PC-9 (cell line): ENCODE measurements around the gene USP17L18. TPM values are rescaled to one million over a fixed set of nuclear protein-coding genes. Genes with fewer than 3 reads are reported as not detected.
"Not testable (repeated sequence)": the region's sequence is repeated elsewhere in the genome, so short reads cannot be mapped to it uniquely, and the experiment has no call there.

Source experiments
- Bru-seq: library from RNA; stranded (reverse); fragments of 400-500 nt; gene quantifications from one replicate; lab custom pipeline; 2021; lab: Mats Ljungman, UMichigan
- BruChase-seq, 2 experiments: library from RNA; stranded (reverse); fragments of 400-500 nt; gene quantifications; one replicate each; lab custom pipeline; 2021; lab: Mats Ljungman, UMichigan
- BruUV-seq: library from RNA; stranded (reverse); fragments of 400-500 nt; replicated peaks from 2 replicates; lab custom pipeline; 2021; lab: Mats Ljungman, UMichigan
- CTCF ChIA-PET: fragments of 300-600 bp; sonication (Branson Sonifier 250); formaldehyde crosslinking; loops from one replicate; lab custom pipeline; 2022; ENCODE audit warnings: antibody characterized with exemption; lab: Charles Lee
- POLR2A ChIA-PET: fragments of 300-600 bp; sonication (Branson Sonifier 250); formaldehyde crosslinking; loops from one replicate; lab custom pipeline; 2022; ENCODE audit warnings: antibody characterized with exemption; ENCODE audit not compliant: unreplicated experiment; lab: Charles Lee
- DNase-seq, 2 experiments: peaks; one replicate each; pipeline versions ENCODE4 v3.0.0 to v3.0.0-alpha.2; 2015 to 2022; ENCODE audit warnings: mixed read lengths in 1 of 2
- H2AFZ ChIP-seq: fragments of 200-600 bp; sonication (generic); 2 replicates; pipeline ENCODE4 v1.8.1; 2017; ENCODE audit warnings: antibody characterized with exemption
- H3F3A ChIP-seq: fragments of 200-600 bp; sonication (generic); 2 replicates; pipeline ENCODE4 v1.8.1; 2017; ENCODE audit warnings: antibody characterized with exemption, mild to moderate bottlenecking, low read depth; ENCODE audit not compliant: insufficient read depth
- H3K27ac ChIP-seq: fragments of 200-600 bp; sonication (generic); 2 replicates; pipeline ENCODE4 v1.6.1; 2016; ENCODE audit warnings: mixed run types
- H3K27me3 ChIP-seq: fragments of 200-600 bp; sonication (generic); 2 replicates; pipeline ENCODE4 v1.6.1; 2016; ENCODE audit warnings: low read depth, mixed run types; ENCODE audit not compliant: insufficient read depth
- H3K36me3 ChIP-seq: fragments of 200-600 bp; sonication (generic); 2 replicates; pipeline ENCODE4 v1.6.1; 2016; ENCODE audit warnings: low read depth, mixed run types
- H3K4me1 ChIP-seq: fragments of 200-600 bp; sonication (generic); replicated peaks from 2 replicates; pipeline ENCODE4 v1.6.1; 2016; ENCODE audit warnings: mixed run types; ENCODE audit not compliant: insufficient read depth
- H3K4me2 ChIP-seq: fragments of 200-600 bp; sonication (generic); 2 replicates; pipeline ENCODE4 v1.6.1; 2017; ENCODE audit warnings: mixed run types
- H3K4me3 ChIP-seq: fragments of 200-600 bp; sonication (generic); 2 replicates; pipeline ENCODE4 v1.6.1; 2016; ENCODE audit warnings: mixed run types
- H3K79me2 ChIP-seq: fragments of 200-600 bp; sonication (generic); 2 replicates; pipeline ENCODE4 v1.6.1; 2017; ENCODE audit warnings: low read depth, mixed run types
- H3K9me2 ChIP-seq: fragments of 200-600 bp; sonication (generic); 2 replicates; pipeline ENCODE4 v1.8.1; 2017; ENCODE audit warnings: mild to moderate bottlenecking; ENCODE audit not compliant: insufficient read depth
- H3K9me3 ChIP-seq: fragments of 200-600 bp; sonication (generic); 2 replicates; pipeline ENCODE4 v1.8.1; 2016; ENCODE audit warnings: low read depth; ENCODE audit not compliant: insufficient read depth
- H4K20me1 ChIP-seq: fragments of 200-600 bp; sonication (generic); 2 replicates; pipeline ENCODE4 v1.8.1; 2017; ENCODE audit not compliant: insufficient read depth
- intact Hi-C: fragments of 100-400 bp; cut with micrococcal nuclease; formaldehyde crosslinking; loops from one replicate; pipeline ENCODE4 v1.10.0; 2022; ENCODE audit not compliant: unreplicated experiment
- long read RNA-seq: library from polyadenylated mRNA; stranded (forward); transcript quantifications from one replicate; pipeline ENCODE4 v2.0.0, GENCODE V29; 2022
- total RNA-seq: library from RNA; stranded (reverse); gene quantifications from 2 replicates; pipeline ENCODE4 v1.2.3, GENCODE V29; 2021

Gene USP17L18, protein sequence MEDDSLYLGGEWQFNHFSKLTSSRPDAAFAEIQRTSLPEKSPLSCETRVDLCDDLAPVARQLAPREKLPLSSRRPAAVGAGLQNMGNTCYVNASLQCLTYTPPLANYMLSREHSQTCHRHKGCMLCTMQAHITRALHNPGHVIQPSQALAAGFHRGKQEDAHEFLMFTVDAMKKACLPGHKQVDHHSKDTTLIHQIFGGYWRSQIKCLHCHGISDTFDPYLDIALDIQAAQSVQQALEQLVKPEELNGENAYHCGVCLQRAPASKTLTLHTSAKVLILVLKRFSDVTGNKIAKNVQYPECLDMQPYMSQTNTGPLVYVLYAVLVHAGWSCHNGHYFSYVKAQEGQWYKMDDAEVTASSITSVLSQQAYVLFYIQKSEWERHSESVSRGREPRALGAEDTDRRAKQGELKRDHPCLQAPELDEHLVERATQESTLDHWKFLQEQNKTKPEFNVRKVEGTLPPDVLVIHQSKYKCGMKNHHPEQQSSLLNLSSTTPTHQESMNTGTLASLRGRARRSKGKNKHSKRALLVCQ
- not detected in 2 replicates for total RNA-seq
- not detected for Bru-seq, nascent RNA
- not detected for BruChase-seq, experiment 1, labeled RNA remaining after a 2-hour chase
- not detected for BruChase-seq, experiment 2, labeled RNA remaining after a 6-hour chase
- long read RNA-seq: 0 reads

DNA sequence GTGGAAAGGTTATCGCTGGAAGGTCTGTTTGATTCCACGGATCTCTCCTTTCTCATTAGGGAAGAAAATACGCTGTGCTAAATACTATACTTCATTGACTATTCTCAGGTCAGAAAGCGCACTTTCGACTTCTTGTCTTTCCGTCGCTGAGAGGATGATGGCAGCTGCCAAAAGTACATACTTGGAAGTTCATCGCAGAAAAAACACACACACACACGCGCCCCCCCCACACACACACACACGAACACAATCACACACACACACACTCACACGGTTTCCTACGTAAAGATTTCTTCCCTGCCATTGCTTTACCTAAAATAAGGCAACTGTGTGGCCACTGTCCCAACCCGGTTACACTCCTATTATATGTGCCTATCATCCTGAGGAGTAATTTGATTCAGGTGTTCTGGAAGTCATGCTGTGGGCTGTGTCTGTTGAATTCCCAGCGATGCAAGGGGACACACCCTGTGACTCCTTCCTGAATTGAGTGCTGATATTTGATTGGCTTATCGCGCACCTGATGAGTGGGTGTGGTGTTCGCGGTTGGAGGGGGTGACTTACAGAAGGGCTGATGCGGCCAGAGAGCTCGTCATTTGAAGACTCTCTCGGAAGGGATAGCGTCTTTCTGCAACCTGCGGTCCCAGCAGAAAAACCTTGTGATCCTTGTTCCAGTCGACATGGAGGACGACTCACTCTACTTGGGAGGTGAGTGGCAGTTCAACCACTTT lies at the start of gene USP17L18:
TSS of gene USP17L18 (plus strand) at position 678 of the 728 bp plus-strand sequence. CDS start at position 678, 0 bp downstream.
- H3K4me1 ChIP-seq, POLR2A ChIA-PET, intact Hi-C loops, H3K9me2 ChIP-seq, BruUV-seq, H3K4me3 ChIP-seq, H3K9me3 ChIP-seq, H3K79me2 ChIP-seq, H3K36me3 ChIP-seq, H3K27me3 ChIP-seq, H2AFZ ChIP-seq, CTCF ChIA-PET, H4K20me1 ChIP-seq, H3K4me2 ChIP-seq, H3F3A ChIP-seq, H3K27ac ChIP-seq: not testable (repeated sequence)
- peak in 1 of 2 experiments; percentile 0 for DNase-seq

DNA sequence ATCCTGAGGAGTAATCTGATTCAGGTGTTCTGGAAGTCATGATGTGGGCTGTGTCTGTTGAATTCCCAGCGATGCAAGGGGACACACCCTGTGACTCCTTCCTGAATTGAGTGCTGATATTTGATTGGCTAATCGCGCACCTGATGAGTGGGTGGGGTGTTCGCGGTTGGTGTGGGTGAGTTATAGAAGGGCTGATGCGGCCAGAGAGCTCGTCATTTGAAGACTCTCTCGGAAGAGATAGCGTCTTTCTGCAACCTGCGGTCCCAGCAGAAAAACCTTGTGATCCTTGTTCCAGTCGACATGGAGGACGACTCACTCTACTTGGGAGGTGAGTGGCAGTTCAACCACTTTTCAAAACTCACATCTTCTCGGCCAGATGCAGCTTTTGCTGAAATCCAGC lies 38.1 kb upstream of the USP17L18 start, which contains the start of gene USP17L10:
TSS of gene USP17L10 (plus strand) at position 301 of the 400 bp plus-strand sequence. CDS start at position 301, 0 bp downstream.
- BruUV-seq, H4K20me1 ChIP-seq, H3K36me3 ChIP-seq, H3K4me1 ChIP-seq, H3K9me2 ChIP-seq, H3K27me3 ChIP-seq, H3K9me3 ChIP-seq, H3K79me2 ChIP-seq, intact Hi-C loops, H3F3A ChIP-seq, H3K4me2 ChIP-seq, CTCF ChIA-PET, POLR2A ChIA-PET, H2AFZ ChIP-seq, H3K4me3 ChIP-seq, H3K27ac ChIP-seq, DNase-seq: not testable (repeated sequence)

DNA sequence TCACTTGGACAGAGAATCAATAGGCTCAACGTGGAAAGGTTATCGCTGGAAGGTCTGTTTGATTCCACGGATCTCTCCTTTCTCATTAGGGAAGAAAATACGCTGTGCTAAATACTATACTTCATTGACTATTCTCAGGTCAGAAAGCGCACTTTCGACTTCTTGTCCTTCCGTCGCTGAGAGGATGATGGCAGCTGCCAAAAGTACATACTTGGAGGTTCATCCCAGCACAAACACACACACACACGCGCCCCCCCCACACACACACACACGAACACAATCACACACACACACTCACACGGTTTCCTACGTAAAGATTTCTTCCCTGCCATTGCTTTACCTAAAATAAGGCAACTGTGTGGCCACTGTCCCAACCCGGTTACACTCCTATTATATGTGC lies 33.7 kb upstream of the USP17L18 start:
- H4K20me1 ChIP-seq, H3K36me3 ChIP-seq, H3K4me1 ChIP-seq, POLR2A ChIA-PET, DNase-seq, H3F3A ChIP-seq, H3K27ac ChIP-seq, CTCF ChIA-PET, intact Hi-C loops, H3K79me2 ChIP-seq, H3K4me2 ChIP-seq, H3K4me3 ChIP-seq, BruUV-seq, H3K9me2 ChIP-seq, H3K9me3 ChIP-seq, H2AFZ ChIP-seq, H3K27me3 ChIP-seq: not testable (repeated sequence)

DNA sequence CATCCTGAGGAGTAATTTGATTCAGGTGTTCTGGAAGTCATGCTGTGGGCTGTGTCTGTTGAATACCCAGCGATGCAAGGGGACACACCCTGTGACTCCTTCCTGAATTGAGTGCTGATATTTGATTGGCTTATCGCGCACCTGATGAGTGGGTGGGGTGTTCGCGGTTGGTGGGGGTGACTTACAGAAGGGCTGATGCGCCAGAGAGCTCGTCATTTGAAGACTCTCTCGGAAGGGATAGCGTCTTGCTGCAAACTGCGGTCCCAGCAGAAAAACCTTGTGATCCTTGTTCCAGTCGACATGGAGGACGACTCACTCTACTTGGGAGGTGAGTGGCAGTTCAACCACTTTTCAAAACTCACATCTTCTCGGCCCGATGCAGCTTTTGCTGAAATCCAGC lies 33.3 kb upstream of the USP17L18 start, which contains the start of gene USP17L11:
TSS of gene USP17L11 (plus strand) at position 301 of the 400 bp plus-strand sequence. CDS start at position 301, 0 bp downstream.
- H3K9me3 ChIP-seq, H3K36me3 ChIP-seq, H3K27me3 ChIP-seq, H3K27ac ChIP-seq, H3K4me2 ChIP-seq, H3K4me3 ChIP-seq, H2AFZ ChIP-seq, H3F3A ChIP-seq, POLR2A ChIA-PET, DNase-seq, BruUV-seq, CTCF ChIA-PET, intact Hi-C loops, H3K4me1 ChIP-seq, H3K79me2 ChIP-seq, H4K20me1 ChIP-seq, H3K9me2 ChIP-seq: not testable (repeated sequence)

DNA sequence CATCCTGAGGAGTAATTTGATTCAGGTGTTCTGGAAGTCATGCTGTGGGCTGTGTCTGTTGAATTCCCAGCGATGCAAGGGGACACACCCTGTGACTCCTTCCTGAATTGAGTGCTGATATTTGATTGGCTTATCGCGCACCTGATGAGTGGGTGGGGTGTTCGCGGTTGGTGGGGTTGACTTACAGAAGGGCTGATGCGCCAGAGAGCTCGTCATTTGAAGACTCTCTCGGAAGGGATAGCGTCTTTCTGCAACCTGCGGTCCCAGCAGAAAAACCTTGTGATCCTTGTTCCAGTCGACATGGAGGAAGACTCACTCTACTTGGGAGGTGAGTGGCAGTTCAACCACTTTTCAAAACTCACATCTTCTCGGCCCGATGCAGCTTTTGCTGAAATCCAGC lies 28.6 kb upstream of the USP17L18 start, which contains the start of gene USP17L12:
TSS of gene USP17L12 (plus strand) at position 301 of the 400 bp plus-strand sequence. CDS start at position 301, 0 bp downstream.
- intact Hi-C loops, POLR2A ChIA-PET, H3K79me2 ChIP-seq, H4K20me1 ChIP-seq, DNase-seq, CTCF ChIA-PET, H3K4me1 ChIP-seq, H2AFZ ChIP-seq, H3K4me3 ChIP-seq, BruUV-seq, H3K4me2 ChIP-seq, H3K9me3 ChIP-seq, H3K36me3 ChIP-seq, H3K27ac ChIP-seq, H3K27me3 ChIP-seq, H3K9me2 ChIP-seq, H3F3A ChIP-seq: not testable (repeated sequence)

DNA sequence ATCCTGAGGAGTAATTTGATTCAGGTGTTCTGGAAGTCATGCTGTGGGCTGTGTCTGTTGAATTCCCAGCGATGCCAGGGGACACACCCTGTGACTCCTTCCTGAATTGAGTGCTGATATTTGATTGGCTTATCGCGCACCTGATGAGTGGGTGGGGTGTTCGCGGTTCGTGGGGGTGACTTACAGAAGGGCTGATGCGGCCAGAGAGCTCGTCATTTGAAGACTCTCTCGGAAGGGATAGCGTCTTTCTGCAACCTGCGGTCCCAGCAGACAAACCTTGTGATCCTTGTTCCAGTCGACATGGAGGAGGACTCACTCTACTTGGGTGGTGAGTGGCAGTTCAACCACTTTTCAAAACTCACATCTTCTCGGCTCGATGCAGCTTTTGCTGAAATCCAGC lies 23.8 kb upstream of the USP17L18 start, which contains the start of gene USP17L13:
TSS of gene USP17L13 (plus strand) at position 301 of the 400 bp plus-strand sequence. CDS start at position 301, 0 bp downstream.
- H3K9me3 ChIP-seq, H3K4me1 ChIP-seq, intact Hi-C loops, H2AFZ ChIP-seq, H3K36me3 ChIP-seq, DNase-seq, H3F3A ChIP-seq, H3K9me2 ChIP-seq, H3K79me2 ChIP-seq, H3K27me3 ChIP-seq, H3K27ac ChIP-seq, POLR2A ChIA-PET, H3K4me2 ChIP-seq, H3K4me3 ChIP-seq, H4K20me1 ChIP-seq, CTCF ChIA-PET, BruUV-seq: not testable (repeated sequence)
